Glomerular endothelial cell (primary cell): ENCODE data around the gene TEX26. TPM values are rescaled to one million over a fixed set of nuclear protein-coding genes. Genes with fewer than 3 reads are reported as not detected.
"Not testable (repeated sequence)": the region's sequence is repeated elsewhere in the genome, so short reads cannot be mapped to it uniquely, and the experiment has no call there.

Experiments
- DNase-seq: peaks from one replicate; pipeline ENCODE4 v3.0.0-alpha.2; 2011; ENCODE audit warnings: low read depth, low spot score; ENCODE audit errors: extremely low read depth
- total RNA-seq: library from RNA; depleted of rRNA; stranded (reverse); fragments of >200 nt; gene quantifications from 2 replicates; pipeline ENCODE4 v1.2.3, GENCODE V29; 2015

The TEX26 gene
- total RNA-seq, 1 donor from 2014 or later, result not detected

DNA sequence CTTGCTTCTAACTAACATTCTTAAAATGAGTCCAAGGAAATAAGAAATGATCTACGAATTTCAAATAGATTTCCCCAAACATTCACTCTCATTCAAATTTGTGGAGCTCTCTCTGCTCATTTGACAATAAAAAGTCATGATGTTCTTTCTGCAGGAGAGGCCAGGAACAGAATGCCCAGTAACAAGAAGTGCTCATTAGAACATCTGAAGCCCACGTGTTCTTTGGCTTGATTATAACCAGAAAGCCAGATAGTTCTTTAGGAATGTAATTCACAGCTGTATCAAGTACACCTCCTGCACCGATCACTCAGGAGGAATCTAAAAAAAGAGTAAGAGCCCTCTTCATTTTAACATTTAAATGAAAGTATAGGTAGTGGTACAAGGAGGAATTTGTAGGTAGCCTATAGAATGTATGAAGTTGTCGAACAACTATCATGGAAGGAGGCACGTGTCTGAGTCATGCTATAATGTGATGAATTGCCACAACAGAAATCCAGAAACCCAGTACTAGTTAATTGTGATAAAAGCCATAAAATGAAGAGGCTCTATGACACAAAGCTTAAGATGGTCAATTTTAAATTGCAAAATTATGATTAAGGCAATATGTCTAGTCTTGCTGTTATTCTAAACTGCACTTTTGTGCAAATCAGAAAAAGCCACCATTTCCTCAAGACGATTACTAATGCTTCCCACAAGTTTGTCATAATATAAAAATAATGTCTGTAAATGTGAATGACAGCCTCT lies 13.6 kb upstream of the TEX26 start:
- DNase-seq, result no peak

- DNase-seq, result no peak
These were observed 12.1 kb upstream of the TEX26 start for GRCh38 chr13:30920162-30920909.

DNA sequence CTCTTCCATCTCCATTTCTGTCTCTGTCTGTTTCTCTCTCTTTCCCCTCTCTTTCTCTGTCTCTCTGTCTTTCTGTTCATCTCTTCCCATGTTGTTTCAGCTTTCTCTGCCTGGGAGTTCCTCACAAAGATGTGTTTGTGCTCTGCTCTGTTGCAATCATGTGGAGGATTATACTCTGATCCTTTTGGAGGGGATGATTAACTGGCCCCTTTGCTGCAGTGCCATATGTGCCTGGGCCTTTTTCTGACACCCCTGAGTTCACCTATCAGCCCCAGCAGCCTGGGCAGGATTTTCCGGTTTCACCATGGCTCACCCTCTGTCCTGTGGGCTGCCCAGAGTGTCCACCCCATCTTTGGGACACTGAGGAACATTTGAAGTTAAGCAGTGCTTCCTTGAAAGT lies 9.0 kb upstream of the TEX26 start:
- no peak for DNase-seq

DNA sequence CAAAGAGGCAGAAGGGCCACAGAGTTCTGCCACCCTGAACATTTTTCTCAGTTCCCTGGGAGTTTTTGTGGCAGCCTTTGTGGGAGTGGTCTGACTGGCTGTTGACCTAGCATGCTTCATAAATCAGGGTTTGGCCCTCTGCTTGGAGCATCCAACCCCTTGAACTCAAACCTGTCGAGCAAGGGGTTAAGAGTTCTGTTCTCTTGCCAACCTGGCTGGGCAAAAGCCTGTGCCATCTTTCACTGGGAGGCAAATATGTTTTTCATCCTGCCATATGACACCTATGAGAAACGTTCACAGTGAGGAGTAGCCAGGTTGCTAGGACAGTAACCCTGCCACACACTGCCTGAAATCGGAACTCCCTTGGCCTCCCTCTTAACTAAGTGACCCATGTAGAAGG lies 7.7 kb upstream of the TEX26 start:
- DNase-seq, result no peak

DNA sequence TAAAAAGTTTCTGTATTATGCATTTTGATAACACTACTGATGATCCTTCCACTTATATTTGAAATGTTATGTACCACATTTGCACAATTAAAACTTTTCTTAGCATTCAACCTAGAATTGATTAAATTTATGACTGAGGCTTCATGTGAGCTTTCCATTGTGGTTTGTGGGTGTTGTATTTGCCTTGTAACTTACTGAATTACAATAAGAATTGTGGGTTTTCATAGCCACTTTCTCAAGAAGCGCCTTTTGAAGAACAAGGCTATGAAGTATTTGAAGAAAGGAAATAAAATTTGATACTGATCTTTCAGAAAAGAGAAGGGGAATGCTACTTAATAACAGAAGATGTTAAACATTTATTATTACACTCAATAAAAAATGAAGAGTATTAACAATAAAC lies 7.0 kb upstream of the TEX26 start:
- DNase-seq, result no peak

- no peak for DNase-seq
These were observed 5.7 kb upstream of the TEX26 start for GRCh38 chr13:30926781-30927180.

DNA sequence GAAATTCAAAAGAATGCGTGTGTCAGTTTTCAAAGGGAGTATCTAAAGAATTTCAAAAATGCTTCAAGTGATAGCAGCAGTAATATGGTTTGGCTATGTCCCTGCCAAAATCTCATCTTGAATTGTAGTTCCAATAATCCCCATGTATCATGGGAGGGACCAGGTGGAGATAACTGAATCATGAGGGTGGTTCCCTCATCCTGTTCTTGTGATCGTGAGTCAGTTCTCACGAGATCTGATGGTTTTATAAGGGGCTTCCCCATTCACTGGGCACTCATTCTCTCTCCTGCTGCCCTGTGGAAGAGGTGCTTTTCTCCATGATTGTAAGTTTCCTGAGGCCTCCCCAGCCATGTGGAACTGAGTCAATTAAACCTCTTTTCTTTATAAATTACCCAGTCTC lies 5.3 kb upstream of the TEX26 start:
- DNase-seq, result not testable (repeated sequence)

DNA sequence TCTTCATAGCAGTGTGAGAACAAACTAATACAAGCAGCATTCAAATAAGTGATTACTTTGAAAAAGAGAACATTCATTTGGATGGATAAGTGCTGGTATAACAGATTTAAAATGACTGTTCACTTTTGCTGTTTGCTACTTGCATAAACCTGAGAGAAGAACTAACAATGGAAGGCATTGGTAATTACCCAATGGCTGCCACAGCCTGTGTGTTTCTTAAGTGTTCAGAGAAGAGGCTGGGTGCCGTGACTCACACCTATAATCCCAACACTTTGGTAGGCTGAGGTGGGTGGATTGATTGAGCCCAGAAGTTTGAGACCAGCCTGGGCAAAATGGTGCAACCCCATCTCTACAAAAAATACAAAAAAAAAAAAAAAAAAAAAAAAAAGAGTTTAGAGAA lies 4.9 kb upstream of the TEX26 start:
- DNase-seq, result no peak

DNA sequence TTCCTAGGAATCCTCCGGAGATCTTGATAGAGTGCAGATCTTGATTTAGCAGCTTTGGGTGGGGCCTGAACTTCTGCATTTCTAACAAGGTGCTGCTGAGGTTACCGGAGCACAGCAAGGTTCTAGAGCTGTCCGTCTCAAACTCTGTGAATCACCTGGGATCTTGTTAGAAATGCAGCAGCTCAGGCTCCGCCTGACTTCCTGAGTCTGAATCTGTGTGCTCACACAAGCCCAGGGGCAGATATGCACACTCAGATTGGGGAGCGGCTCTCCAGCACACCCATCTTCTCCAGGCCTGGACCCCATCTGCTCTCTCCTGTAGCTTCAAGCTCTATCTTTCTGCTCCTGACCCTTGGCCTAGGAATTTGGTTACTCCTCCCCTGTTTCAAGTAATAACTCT lies 3.5 kb upstream of the TEX26 start:
- DNase-seq, result no peak

- DNase-seq, result no peak
These were observed 856 bp downstream of the TEX26 start for GRCh38 chr13:30933354-30933670.

- DNase-seq, result no peak
These were observed 1.9 kb downstream of the TEX26 start for GRCh38 chr13:30934381-30934780.

DNA sequence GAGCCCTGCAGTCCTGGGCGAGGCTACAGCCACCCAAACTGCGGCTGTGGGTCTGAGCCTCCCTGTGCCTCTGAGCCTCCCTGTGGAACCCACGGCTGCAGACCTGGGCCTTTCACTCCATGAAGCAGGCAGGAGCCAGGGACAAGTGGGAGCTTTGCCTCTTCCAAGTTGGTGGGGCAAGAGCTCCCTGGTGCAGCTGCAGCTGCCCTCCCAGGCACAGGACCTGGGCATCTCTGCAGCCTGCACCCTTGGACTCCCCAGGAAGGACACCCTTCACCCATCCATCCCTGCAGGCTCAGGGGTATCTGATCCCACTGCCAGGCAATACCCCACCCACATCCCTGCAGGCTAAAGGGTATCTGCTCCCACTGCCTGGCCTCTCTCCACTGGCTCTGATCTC lies 2.3 kb downstream of the TEX26 start:
- no peak for DNase-seq

GRCh38 chr13:30936971-30937370 lies 4.5 kb downstream of the TEX26 start:
- no peak for DNase-seq

DNA sequence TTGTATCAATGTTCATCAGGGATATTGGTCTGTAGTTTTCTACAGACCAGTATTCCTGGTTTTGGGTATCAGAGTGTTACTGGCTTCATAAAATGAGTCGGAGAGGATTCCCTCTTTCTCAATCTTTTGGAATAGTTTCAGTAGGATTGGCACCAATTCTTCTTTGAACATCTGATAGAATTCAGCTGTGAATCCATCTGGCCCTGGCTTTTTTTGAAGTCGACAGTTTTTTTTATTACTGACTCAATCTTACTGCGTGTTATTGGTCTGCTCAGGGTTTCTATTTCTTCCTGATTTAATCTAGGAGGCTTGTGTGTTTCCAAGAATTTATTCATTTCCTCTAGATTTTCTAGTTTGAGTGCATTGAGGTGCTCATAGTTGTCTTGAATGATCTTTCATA lies 11.4 kb downstream of the TEX26 start:
- no peak for DNase-seq

- no peak for DNase-seq
These were observed 24.9 kb downstream of the TEX26 start for GRCh38 chr13:30957258-30957943.

DNA sequence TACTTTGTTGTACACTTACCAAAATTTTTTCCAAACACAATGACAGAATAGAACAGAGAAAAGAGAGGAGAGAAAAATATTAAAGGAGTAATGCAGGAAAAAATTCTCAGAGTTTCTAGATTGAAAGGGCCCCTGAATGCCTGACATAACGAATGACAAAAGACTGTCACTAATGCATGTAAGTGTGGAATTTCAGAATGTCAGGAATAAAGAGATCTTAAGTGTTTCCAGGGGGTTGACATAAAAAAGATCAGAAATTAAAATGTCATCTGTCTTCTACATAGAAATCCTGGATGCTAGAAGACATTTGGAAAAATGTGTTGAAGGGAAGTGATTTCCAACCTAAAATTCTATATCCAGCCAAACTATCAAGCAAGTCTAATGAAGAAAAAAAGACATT lies 27.2 kb downstream of the TEX26 start:
- DNase-seq, result no peak

- no peak for DNase-seq
These were observed 31.3 kb downstream of the TEX26 start for GRCh38 chr13:30963791-30964190.

GRCh38 chr13:30965380-30965779 lies 32.9 kb downstream of the TEX26 start:
- no peak for DNase-seq

DNA sequence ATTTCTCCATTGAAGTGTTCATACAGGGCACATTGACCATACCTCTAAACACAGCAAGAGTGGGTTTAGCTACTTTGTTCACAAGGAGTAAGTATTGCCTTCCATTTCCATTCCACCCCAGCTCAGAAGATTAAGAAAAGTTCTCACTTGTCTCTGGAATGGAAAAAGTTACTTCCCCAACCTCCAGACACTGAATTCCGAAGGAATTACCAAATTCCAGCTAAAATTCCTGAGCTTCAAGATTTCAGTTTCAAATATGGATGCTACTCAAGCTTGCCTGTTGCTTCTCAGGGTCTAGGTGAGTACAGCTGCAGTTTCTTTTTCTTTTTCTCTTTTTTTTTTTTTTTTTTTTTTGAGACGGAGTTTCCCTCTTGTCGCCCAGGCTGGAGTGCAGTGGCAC lies 33.6 kb downstream of the TEX26 start:
- DNase-seq, result no peak

- no peak for DNase-seq
These were observed 36.4 kb downstream of the TEX26 start for GRCh38 chr13:30968846-30969245.

DNA sequence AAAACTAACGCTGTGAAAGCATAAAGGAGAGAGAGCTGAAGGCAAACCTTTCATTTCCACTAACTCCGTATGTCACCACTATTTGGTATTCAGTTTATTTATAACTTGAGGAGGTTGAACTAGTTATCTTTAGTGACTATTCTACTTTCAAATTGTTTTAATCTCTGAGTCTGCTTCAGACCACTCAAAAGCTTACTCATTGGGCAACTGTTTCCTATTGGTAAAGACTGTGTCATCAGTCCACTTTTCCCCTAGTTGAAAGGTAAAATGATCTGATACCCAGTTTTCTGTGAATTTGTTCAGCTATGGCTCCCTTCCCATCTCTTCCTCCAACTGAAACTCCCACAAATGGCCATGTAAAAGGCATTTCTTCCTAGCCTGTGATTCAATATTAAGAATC lies 39.1 kb downstream of the TEX26 start:
- no peak for DNase-seq

- no peak for DNase-seq
These were observed 40.5 kb downstream of the TEX26 start for GRCh38 chr13:30972888-30973377.
